HepG2 (cell line): ENCODE data around the gene SATB2. TPM values are rescaled to one million over a fixed set of nuclear protein-coding genes. Genes with fewer than 3 reads are reported as not detected.
A peak's percentile ranks its signal among the peaks of the same experiment; 100 is the strongest.

Source experiments
- ATRX ChIP-seq: sonication (generic); formaldehyde crosslinking; IDR thresholded peaks from 2 replicates; pipeline ENCODE4 v1.4.0; 2020; ENCODE audit warnings: missing genetic modification reagents, borderline replicate concordance
- DDIT3 ChIP-seq: sonication (generic); formaldehyde crosslinking; IDR thresholded peaks from 2 replicates; pipeline ENCODE4 v1.4.0; 2020; ENCODE audit warnings: mild to moderate bottlenecking, missing genetic modification reagents
- DPF2 ChIP-seq: sonication (generic); formaldehyde crosslinking; IDR thresholded peaks from 2 replicates; pipeline ENCODE4 v1.4.0; 2020; ENCODE audit warnings: mild to moderate bottlenecking, low read depth, missing genetic modification reagents, borderline replicate concordance
- FOXO4 ChIP-seq: sonication (generic); formaldehyde crosslinking; conservative IDR thresholded peaks from 2 replicates; pipeline ENCODE4 v1.8.1; 2023; ENCODE audit warnings: missing genetic modification reagents
- GZF1 ChIP-seq: sonication (generic); formaldehyde crosslinking; IDR thresholded peaks from 2 replicates; pipeline ENCODE4 v1.5.1; 2020; ENCODE audit warnings: mild to moderate bottlenecking, missing genetic modification reagents
- KDM1A ChIP-seq: IDR thresholded peaks from 2 replicates; pipeline ENCODE4 v1.6.1; 2016; ENCODE audit warnings: missing compliant biosample characterization
- MEIS2 ChIP-seq: sonication (generic); formaldehyde crosslinking; IDR thresholded peaks from 2 replicates; pipeline ENCODE4 v1.9.0; 2021; ENCODE audit warnings: mild to moderate bottlenecking, missing genetic modification reagents
- NFAT5 ChIP-seq: sonication (generic); formaldehyde crosslinking; IDR thresholded peaks from 2 replicates; pipeline ENCODE4 v1.4.0; 2020; ENCODE audit warnings: missing genetic modification reagents
- NFIB ChIP-seq: sonication (generic); formaldehyde crosslinking; IDR thresholded peaks from 2 replicates; pipeline ENCODE4 v1.9.0; 2021; ENCODE audit warnings: missing genetic modification reagents, mild to moderate bottlenecking, borderline replicate concordance
- NFYB ChIP-seq: sonication (generic); formaldehyde crosslinking; IDR thresholded peaks from 2 replicates; pipeline ENCODE4 v1.4.0; 2020; ENCODE audit warnings: missing genetic modification reagents
- NRL ChIP-seq: sonication (generic); formaldehyde crosslinking; IDR thresholded peaks from 2 replicates; pipeline ENCODE4 v1.5.0; 2020; ENCODE audit warnings: missing genetic modification reagents, mild to moderate bottlenecking, moderate library complexity, borderline replicate concordance
- POGZ ChIP-seq: sonication (generic); formaldehyde crosslinking; IDR thresholded peaks from 2 replicates; pipeline ENCODE4 v1.4.0; 2020; ENCODE audit warnings: mild to moderate bottlenecking, missing genetic modification reagents
- RELA ChIP-seq: sonication (generic); formaldehyde crosslinking; IDR thresholded peaks from 2 replicates; pipeline ENCODE4 v1.4.0; 2020; ENCODE audit warnings: missing genetic modification reagents
- REXO4 ChIP-seq: sonication (generic); formaldehyde crosslinking; IDR thresholded peaks from 2 replicates; pipeline ENCODE4 v1.8.0; 2022; ENCODE audit warnings: missing genetic modification reagents, mild to moderate bottlenecking, borderline replicate concordance
- TFDP1 ChIP-seq: IDR thresholded peaks from 2 replicates; pipeline ENCODE4 v1.6.1; 2016; ENCODE audit warnings: missing compliant biosample characterization, missing genetic modification reagents, borderline replicate concordance
- ZNF180 ChIP-seq: sonication (generic); formaldehyde crosslinking; IDR thresholded peaks from 2 replicates; pipeline ENCODE4 v1.4.0; 2020; ENCODE audit warnings: low read depth, missing genetic modification reagents, borderline replicate concordance
- ZNF382 ChIP-seq: sonication (generic); formaldehyde crosslinking; IDR thresholded peaks from 2 replicates; pipeline ENCODE4 v1.5.0; 2020; ENCODE audit warnings: missing genetic modification reagents, mild to moderate bottlenecking, borderline replicate concordance
- ZNF44 ChIP-seq: sonication (generic); formaldehyde crosslinking; IDR thresholded peaks from 2 replicates; pipeline ENCODE4 v1.5.1; 2020; ENCODE audit warnings: mild to moderate bottlenecking, missing genetic modification reagents
- ZNF550 ChIP-seq: sonication (generic); formaldehyde crosslinking; IDR thresholded peaks from 2 replicates; pipeline ENCODE4 v1.4.0; 2020; ENCODE audit warnings: mild to moderate bottlenecking, missing genetic modification reagents, borderline replicate concordance
- ZNF720 ChIP-seq: sonication (generic); formaldehyde crosslinking; IDR thresholded peaks from 2 replicates; pipeline ENCODE4 v1.4.0; 2020; ENCODE audit warnings: missing genetic modification reagents
- ZNF737 ChIP-seq: sonication (generic); formaldehyde crosslinking; IDR thresholded peaks from 2 replicates; pipeline ENCODE4 v1.5.0; 2020; ENCODE audit warnings: missing genetic modification reagents, mild to moderate bottlenecking, borderline replicate concordance
- polyA plus RNA-seq, 8 experiments: library from polyadenylated mRNA; depleted of rRNA in 3 of 8; stranded (reverse) in 7 of 8; unstranded in 1 of 8; fragments of >200 nt; fragmentation: Illumina TruSeq in 4 of 8; extraction: Trizol in 4 of 8; gene quantifications; 2 replicates each; pipeline versions ENCODE4 v1.2.1 to v1.2.3, GENCODE V29; 2011 to 2016; ENCODE audit warnings: low read depth in 4 of 8, missing spikeins in 1 of 8, mixed read lengths in 1 of 8; ENCODE audit not compliant: insufficient read depth in 1 of 8
- total RNA-seq, 5 experiments: library from RNA; depleted of rRNA; stranded (reverse); fragments of >200 nt; fragmentation: Illumina TruSeq; extraction: Trizol; gene quantifications; 2 replicates each; pipeline ENCODE4 v1.2.3, GENCODE V29; 2016; ENCODE audit warnings: low read depth in 1 of 5

SATB2 gene
- total and polyA plus RNA-seq, 2 of the 13 experiments (the other 11 are each of a cell fraction or from before 2014, with no cell fraction given), result 2.5 to 5.5 TPM

- 0 out of 2 replicates have a peak, but pooled peaks have one; percentile 59 for TF ChIP-seq NFAT5
- TF ChIP-seq GZF1 (CRISPR knock-in tag), result no peak; the same call in 1 of the 2 replicates
- no peak for TF ChIP-seq ZNF180 (CRISPR knock-in tag)
- TF ChIP-seq ZNF550 (CRISPR knock-in tag), result no peak
- no peak for TF ChIP-seq ZNF737 (CRISPR knock-in tag)
- no peak for TF ChIP-seq DDIT3 (CRISPR knock-in tag)
- TF ChIP-seq DPF2 (CRISPR knock-in tag), result no peak
- TF ChIP-seq TFDP1 (CRISPR knock-in tag), result peak; percentile 69; the same call in 1 of the 2 replicates
- TF ChIP-seq POGZ (CRISPR knock-in tag), result 0 out of 2 replicates have a peak, but pooled peaks have one; percentile 35
- no peak for TF ChIP-seq FOXO4
- TF ChIP-seq NFIB (CRISPR knock-in tag), result 0 out of 2 replicates have a peak, but pooled peaks have one; percentile 45
- TF ChIP-seq RELA (CRISPR knock-in tag), result no peak
- no peak for TF ChIP-seq NFYB (CRISPR knock-in tag)
- peak; percentile 81 for TF ChIP-seq NRL (CRISPR knock-in tag)
- TF ChIP-seq ATRX (CRISPR knock-in tag), result no peak
- no peak for TF ChIP-seq KDM1A (CRISPR knock-in tag)
- TF ChIP-seq ZNF720 (CRISPR knock-in tag), result no peak
- TF ChIP-seq REXO4 (CRISPR knock-in tag), result no peak
- no peak for TF ChIP-seq MEIS2 (CRISPR knock-in tag)
- no peak for TF ChIP-seq ZNF44
- no peak for TF ChIP-seq ZNF382
Observed at GRCh38 chr2:199462956-199463692, 5.4 kb upstream of the SATB2 start (continued).
